COR-L47 (cell line): ENCODE data around the gene USH2A.
A peak's percentile ranks its signal among the peaks of the same experiment; 100 is the strongest.

Experiments used
- DNase-seq: peaks from one replicate; lab custom pipeline; 2025; lab: John Stamatoyannopoulos, UW

The USH2A gene

DNA sequence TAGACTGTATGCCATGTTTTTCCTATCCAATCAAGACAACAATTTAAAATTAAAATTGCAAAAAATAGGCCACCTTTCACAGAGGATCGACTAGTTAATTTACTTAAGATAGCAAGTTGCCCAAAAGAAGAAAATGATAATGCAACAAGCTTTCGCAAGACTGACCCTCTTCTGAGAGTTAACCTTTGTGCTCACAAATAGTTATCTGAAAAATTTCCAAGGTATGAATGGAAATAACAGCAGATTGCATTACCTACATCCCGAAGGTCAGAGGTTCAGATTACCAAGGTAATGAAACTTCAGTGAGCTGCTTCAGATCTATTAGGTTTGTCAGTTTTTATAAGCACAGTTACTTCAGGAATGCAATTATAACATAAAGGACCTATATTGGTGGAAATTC, 558.2 kb downstream of the USH2A start:
- no peak for DNase-seq

DNA sequence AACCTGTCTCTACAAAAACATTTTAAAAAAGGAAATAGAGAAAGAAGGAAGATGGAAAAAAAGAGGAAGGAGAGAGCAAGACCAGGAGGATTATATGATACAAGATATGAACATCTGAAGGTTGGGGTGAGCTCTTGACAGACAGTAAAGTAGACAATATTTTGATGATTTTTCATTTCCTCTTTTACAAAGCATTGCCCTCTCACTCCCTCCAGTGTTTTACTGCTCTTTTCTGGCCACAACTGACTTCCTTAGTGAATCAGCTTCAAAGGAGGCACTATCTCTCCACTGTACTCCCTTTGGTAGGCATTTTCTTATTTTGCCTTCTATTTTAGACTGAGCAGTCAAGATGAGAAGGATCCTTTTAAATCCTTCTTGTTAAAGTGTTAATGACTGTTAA, 559.5 kb downstream of the USH2A start:
- DNase-seq: no peak

DNA sequence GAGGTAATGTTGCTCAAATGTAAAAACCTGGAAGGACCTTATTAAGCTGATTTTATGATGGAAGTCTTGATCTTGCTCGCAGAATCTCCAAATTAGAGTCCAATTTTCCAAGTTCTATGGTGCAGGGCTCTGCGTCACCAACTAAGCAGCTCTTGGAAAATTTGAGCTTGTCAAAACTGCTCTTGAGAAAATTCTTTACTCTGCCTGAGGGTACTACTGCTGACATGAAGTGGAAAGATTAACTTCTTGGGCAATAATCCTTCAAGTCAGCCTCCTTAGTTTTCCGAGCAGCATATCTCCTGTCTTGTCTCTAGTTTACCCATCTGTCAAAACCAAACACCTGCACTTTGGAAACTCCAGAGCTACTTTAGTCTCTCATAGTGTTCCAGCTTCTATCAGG, 562.4 kb downstream of the USH2A start:
- DNase-seq: no peak

DNA sequence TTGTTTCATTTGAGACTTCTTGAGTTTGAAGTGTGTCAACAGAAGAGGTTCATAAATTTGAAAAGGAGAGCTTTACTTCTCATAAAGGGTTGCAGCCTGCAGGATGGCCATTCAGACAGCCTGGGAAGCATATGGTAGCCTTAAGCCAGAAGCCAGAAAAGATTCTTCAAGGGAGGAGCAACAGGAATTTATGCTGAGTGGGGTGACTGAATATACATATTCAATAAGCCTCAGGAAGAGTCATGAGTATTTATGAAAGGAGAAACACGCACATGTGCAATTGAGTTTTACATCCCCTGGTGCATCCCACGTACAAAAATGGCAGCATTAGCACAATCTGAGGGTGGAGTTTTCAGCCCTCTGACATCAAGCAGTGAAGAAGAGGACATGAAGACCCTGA, 565.9 kb downstream of the USH2A start:
- DNase-seq: no peak

DNA sequence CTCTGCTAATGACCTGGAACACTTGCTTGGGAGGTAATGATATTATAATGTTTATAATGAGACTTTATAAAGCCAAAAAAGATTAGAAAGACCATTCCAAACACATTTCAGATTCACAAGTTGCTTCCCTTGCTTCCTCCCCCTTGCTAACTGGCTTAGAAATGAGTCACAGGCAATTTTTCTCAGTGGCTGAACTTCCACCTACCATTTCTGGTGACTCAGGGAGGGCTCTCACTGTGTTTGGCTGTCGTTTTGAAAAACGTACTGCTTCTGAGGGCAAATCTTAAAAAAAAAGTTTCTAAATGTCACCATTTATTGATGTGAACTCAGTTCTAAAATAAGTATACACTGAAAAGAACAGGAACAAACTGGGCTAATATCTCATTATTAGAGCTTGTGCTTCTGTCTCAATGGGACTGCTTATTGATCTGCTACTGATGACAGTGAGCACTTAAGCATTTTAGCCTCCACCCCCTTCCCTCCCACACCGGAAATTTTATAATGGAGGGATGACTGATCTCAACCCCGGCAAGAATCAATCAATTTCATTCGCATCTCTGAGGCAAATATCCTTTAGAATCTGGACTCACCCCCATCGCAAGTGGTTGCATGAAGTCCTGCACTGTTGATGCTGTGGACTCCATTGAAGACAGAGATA, 577.9 kb downstream of the USH2A start:
- DNase-seq: no peak

DNA sequence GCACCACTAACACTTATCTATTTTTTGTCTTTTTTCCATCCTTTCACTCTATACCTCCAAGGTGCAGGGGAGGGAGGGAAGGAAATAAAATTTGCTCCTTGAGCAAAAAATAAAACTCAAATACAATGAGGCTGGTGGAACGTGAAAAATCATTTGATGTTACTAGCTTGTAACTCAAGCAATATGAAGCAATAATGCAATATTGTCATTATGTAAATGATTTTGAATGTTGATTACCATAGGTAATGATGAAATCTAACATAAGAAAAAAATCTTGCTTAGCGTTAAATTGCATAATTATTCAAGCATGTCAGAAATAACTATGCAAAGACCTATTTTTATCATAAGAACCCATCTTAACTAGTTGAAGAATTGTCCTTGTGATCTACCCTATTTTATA, 578.5 kb downstream of the USH2A start:
- no peak for DNase-seq

DNA sequence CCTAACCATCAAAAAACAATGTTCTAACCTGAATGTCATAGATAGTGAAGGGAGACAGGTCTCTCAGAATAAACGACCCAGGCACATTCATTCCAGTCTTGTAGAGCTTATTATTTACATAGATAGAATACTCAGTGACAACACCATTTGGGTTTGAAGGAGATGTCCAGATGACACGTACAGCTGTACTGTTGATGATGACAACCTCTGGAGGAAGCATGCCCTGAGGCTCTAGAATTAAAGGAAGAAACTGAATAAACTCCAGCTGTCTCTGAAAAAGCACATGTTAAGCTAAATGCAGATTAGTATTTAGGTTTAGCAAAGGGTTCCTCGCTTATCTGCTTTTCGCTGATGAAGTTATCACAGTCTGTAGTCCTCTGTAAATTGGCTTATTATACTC, 579.0 kb downstream of the USH2A start:
- no peak for DNase-seq

DNA sequence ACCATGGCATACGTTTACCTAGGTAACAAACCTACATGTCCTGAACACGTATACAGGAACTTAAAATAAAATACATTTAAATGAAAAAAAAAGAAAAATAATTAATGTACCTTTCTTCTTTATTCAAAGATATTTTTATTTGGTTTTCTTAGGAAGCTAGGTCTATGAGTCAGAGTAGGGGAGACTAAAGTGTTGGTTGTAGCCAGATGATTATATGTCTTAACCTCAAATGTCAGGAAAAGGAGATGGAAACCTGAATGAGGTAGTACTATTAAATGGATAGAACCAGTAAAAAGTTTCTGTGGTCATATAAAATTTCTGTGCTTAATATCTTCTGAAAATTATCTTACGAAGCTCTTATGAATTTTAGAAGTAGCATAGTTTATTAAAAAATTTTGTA, 580.3 kb downstream of the USH2A start:
- no peak for DNase-seq

DNA sequence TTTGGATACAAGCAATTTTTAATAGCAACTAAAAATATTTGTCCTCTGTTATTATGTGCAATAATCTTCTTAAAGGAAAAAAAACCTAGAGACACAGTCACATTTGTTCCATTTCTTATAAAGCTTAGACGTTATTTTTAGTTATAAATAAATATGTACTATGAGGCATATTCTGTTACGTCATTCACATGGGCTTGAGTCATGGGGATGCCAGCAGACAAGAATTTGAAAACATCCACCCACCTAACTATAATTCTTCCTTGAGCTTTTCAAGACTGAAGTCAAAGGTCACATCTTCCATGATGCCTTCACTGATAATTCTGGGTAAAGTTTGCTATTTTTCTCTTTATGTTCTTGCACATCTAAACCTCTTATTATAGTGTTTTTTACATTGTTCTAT, 587.3 kb downstream of the USH2A start:
- no peak for DNase-seq

DNA sequence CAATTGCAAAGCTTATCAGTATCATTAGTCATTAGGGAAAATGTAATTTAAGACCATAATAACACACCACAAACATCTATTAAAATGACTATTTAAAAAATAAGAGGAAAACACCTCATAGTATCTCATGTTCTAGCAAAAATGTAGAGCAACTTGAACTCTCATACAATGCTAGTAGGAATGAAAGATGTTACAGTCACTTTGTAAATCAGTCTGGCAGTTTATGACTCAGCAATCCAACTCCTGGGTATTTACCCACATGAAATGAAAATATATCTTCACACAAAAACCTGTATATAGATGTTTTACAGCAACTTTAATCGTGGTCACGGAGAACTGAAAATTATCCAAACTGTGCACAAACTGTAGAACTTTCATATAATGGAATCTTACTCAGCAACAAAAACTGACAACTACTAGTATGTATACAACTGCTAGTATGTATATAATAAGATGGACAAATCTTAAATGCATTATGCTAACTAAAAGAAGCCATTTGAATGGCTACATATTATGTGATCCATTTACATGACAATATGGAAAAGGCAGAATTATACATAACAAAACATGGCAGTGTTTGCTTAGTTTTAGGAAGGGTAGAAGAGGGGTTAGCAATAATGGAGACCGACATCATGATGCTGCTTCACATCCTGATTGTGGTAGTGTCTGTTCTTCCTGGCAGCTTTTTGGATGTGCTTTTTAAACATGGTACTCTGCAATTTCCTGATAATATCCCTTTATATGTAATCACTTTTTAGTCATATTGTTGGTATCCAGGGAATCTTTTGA, 589.1 kb downstream of the USH2A start:
- no peak for DNase-seq

DNA sequence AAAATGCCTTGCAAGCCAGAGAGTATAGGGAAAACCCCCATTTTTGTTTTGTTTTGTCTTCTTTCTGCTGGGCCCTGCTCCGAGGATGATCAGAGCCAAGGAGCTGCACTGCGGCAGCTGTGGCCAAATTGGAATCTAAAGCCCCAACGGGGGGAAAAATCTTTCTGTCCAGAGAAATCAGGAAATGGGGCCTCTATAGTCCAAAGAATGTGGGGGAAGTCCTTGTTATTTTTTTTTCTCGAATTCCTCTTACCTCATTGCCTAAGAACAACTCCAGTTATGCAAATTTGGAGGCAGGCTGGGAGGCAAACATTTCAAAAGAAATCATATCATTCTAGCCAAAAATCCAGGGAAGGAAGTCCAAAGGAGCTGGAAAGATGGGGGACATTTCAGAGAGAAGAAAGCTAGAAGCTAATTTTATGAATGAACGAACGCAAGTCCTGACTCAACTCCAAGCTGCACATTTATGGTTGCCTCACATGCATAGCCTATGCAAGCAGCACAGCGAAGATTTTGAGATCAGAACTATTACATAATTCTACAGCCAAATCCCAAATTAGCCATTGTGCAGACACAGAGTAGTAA, 592.9 kb downstream of the USH2A start:
- DNase-seq: no peak

DNA sequence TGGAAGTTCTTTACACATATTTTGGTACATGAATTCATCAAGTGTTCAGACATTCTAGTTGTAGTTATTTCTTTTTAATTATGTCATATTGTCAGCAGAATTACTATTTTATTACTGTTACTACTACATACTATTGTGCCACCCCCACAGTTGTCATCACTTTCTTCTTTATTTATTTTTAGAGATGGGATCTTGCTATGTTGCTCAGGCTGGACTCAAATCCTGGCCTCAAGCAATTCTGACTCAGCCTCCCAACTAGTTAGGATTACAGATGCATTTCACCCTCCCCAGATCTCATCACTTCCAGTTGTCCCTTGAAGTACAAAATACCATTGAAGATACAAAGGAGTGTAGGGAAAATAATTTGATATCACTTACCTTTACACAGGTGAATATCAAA, 598.2 kb downstream of the USH2A start:
- DNase-seq: no peak

DNA sequence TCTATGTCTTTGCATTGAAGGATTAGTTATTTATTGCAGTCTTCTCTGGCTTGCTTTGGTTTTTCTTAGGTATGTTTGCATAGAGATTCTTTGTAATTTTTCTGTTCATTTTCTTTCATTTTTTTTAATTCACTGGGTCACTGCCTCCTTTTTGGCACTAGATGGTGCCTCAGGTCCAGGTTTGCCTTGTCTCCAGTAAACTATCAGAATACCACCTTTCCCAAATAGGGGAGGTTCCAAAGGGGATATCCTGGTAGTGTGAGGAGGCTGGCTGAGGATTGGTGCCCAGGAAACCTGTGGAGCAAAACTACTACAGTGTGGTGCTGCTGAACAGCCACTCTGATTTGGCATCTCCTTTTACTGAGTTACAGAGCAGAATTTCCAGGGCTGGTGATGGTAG, 599.0 kb downstream of the USH2A start:
- peak; percentile 23 for DNase-seq

DNA sequence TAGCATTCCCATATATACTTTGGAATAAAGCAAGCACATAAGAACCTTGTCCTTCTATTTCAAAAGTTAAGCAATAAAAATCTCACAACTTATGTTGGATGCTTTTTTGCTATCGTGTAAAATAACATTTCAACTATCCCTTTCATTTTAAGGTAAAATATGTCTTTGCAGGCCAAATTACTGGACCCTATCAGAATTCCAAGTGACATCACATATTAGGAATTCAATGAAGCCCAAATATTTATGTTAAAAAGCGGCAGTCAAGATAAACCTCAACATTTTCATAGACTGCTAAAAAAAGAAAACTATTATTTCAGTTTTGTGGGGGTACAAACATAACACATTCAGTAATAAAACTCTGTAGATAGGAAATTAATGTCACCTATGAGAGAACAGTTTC, 604.1 kb downstream of the USH2A start:
- DNase-seq: no peak

DNA sequence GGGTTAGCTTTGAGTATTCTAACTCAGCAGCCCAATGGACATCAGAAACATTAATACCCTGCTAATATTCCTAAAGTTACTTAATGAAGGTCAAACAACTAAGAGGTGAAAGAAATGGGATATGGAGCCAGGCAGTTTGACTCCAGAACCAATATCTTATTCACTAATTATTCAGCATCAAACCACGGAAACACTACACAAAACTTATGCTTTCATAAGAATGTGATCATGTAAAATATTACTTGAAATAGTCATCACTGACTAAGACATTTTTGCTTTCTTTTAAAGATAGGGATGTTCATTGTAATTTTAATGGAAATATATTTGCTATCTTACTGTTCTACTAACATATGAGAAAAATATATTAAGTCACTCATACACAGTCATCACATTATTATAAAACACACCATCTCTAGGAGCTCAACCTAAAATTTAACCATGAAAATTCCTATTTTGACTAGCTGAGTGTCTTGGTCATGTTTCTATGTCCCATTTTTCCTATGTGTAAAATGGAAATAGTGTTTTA, 615.3 kb downstream of the USH2A start:
- DNase-seq: no peak

DNA sequence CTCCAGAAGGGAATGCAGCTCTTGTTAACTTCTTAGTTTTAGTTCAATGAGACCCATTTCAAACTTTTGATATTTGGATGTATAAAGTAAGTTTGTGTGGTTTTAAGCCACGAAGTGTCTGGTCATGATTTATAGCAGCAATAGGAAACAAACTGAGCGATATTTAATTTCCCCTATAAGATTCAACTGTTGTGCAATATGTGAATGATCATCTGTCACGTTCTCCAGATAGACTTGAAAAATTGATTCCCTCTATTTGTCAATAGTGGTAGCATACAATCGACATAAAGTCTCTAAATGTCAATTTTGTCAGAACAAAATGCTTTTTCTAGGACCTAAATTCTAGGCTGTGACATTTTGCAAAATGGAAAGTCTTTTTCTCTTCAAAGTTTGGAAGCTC, 616.0 kb downstream of the USH2A start:
- no peak for DNase-seq

DNA sequence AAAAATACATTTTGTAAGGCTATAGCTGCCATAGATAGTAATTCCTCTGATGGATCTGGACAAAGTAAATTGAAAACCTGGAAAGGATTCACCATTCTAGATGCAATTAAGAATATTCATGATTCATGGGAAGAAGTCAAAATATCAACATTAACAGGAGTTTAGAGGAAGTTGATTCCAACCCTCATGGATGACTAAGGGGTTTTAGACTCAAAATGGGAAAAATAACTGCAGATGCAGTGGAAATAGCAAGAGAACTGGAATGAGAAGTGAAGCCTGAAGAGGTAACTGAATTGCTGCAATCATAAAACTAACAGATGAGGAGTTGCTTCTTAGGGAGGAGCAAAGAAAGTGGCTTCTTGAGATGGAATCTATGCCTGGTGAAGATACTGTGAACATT, 625.4 kb downstream of the USH2A start:
- DNase-seq: no peak

DNA sequence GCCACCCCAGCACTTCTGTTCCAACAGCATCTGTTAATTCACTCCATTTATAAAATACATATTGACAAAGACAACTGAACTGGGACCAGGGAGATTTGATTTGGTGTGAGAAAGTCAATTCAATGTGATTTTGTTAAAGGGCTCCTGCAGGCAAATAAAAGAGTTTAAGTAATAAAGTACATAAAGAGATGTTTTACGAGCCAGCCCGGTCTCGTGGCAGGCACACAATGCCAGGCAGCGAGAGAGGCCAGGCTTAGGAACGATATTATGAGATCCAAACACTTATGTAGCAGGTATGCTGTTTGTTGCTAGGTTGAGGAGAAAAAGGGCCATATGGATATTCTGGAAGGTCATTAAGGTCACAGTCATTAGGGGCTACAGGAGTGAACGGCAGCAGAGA, 629.1 kb downstream of the USH2A start:
- no peak for DNase-seq

DNA sequence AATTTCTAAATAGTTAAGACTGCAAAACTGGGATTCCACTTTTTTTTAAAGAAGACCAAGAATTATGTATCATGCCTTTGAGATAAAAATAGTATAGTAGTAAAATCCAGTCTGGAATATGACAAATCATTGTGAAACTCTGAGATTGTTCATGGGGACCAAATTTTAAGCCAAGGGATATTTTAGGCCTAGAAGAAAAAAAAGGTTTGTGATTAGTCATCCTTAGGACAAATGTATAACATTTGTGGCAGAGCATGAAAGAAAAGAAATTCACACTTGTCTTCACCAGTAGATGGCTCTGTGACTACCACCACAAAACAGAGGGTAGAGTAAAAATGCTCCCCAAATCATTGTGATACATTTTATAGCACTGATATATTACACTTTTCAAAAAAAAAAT, 630.1 kb downstream of the USH2A start:
- DNase-seq: no peak

DNA sequence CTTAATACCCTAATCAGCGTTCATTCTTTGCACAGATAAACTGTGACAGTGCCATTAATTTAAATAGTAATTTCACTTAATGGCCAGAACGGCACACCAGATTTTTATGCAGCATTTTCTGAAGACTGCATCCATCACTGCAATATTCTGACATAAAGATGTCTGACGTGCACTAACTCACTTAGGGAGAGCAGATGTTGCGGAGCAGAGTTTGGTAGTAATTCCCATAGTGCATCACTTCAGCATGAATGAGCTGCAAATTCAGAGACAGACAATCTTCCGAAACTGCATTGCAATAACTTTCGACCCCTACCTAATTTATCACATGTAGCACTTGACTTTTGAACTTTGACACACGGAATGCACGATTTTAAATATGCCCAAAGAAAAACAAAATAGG, 630.8 kb downstream of the USH2A start:
- DNase-seq: no peak

DNA sequence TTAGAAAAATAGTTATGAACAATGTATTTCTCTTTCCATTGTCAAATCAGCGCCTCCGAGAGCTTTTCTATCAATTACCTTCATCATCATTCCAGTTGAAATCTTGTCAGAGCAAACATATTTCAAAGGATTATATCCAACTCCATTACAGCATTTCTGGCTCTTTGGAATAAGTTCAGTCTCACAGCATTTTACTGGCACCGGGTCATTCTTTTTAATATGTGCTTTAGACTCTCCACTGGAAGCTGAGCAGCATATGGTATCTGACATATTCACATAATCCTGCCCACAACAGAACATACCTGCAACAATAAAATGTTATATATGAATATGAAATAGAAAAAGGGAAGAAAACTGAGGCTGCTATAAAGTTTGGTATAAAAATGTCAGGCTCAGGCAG, 633.3 kb downstream of the USH2A start:
- DNase-seq: no peak

DNA sequence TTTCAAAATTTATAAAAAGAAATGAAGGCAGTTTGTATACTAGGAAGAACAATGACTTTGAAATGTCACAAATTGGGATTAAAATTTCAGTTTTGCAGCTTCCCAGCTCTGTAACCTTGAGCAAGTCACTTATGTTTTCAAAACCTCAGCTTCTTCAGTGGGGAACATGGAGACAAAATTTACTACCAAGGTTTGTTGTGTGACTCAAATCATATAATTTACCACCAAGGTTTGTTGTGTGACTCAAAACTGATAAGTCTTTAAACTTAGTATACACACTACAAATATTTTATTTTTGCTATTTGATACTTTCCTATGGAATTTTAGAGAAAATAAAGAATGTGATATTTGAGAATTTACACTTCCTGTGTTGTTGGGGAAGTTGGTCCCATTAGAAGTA, 636.3 kb downstream of the USH2A start:
- DNase-seq: no peak

DNA sequence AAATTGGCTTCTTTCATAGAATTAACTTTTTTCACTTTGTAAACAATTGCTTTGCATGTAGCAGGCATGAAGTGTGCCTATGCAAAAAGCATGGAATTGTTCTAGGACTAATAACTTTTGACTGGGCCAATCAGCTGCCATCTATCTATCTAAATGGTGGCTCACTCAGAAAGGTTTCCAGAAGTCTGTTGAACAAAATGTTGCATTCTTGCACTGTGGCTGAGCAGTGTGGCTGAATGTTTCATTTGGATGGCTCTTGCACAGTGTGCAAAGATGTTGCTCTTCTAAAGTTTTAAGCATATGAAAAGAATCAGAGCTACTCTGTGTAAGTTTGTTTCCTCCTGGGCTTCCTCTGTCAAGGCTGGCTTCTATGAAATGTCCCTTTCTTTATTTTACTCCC, 642.6 kb downstream of the USH2A start:
- no peak for DNase-seq
